Endothelial cell of umbilical vein (primary cell): Measurements from ENCODE around the gene FRY. TPM values are rescaled to one million over a fixed set of nuclear protein-coding genes. Genes with fewer than 3 reads are reported as not detected.

ENCODE experiments used
- BruUV-seq: library from RNA; stranded (reverse); fragments of 400-500 nt; replicated peaks from 2 replicates; lab custom pipeline; 2021; lab: Mats Ljungman, UMichigan
- CTCF ChIA-PET: fragments of 300-600, 350-600 bp; sonication (Branson Sonifier 250); formaldehyde crosslinking; loops from one replicate; lab custom pipeline; 2021; ENCODE audit warnings: antibody characterized with exemption, inconsistent platforms; lab: Charles Lee
- POLR2A ChIA-PET: fragments of 300-600, 350-600 bp; sonication (Branson Sonifier 250); formaldehyde crosslinking; loops from one replicate; lab custom pipeline; 2021; ENCODE audit warnings: antibody characterized with exemption, inconsistent platforms; lab: Charles Lee
- DNase-seq: peaks from one replicate; pipeline ENCODE4 v3.0.0-alpha.2; 2011; ENCODE audit warnings: low read depth, low spot score
- FAIRE-seq: peaks from 2 replicates; lab custom pipeline; 2011; peaks lifted over from hg19 to GRCh38; lab: Jason Lieb, UNC
- H2AFZ ChIP-seq: 2 replicates; pipeline ENCODE4 v1.6.0; 2012; ENCODE audit warnings: low read depth, low read length, control low read depth, inconsistent platforms
- H3K27ac ChIP-seq: 2 replicates; pipeline ENCODE4 v1.5.1; 2011; ENCODE audit warnings: low read depth, mild to moderate bottlenecking, control low read depth, low read length, moderate library complexity; ENCODE audit not compliant: insufficient read depth
- H3K27me3 ChIP-seq, 2 experiments: 2 replicates each; pipeline versions ENCODE4 v1.6.0 to v1.6.1; 2011; ENCODE audit warnings: low read length in 2 of 2, mixed read lengths in 1 of 2; ENCODE audit not compliant: control insufficient read depth in 2 of 2, insufficient read depth in 2 of 2
- H3K36me3 ChIP-seq, 2 experiments: 2 replicates in 1 of 2; 3 replicates in 1 of 2; pipeline ENCODE4 v1.5.1; 2011; ENCODE audit warnings: low read length in 2 of 2, mild to moderate bottlenecking in 1 of 2, moderate library complexity in 1 of 2; ENCODE audit not compliant: control insufficient read depth in 2 of 2, insufficient read depth in 2 of 2; ENCODE audit errors: extremely low read depth in 1 of 2
- H3K4me1 ChIP-seq: 3 replicates; pipeline ENCODE4 v1.5.1; 2011; ENCODE audit warnings: mild to moderate bottlenecking, low read length; ENCODE audit not compliant: control insufficient read depth, insufficient read depth; ENCODE audit errors: extremely low read depth
- H3K4me2 ChIP-seq: 2 replicates; pipeline ENCODE4 v1.6.1; 2011; ENCODE audit warnings: low read length, control low read depth, mixed read lengths; ENCODE audit not compliant: insufficient read depth
- H3K4me3 ChIP-seq, 3 experiments: fragments of 200-600 bp in 1 of 3; sonication (generic), shearing (Covaris generic) in 1 of 3; replicated peaks in 1 of 3; 2 replicates each; pipeline ENCODE4 v1.5.1; 2011 to 2016; ENCODE audit warnings: control low read depth in 3 of 3, low read length in 3 of 3, mild to moderate bottlenecking in 2 of 3, inconsistent platforms in 1 of 3, low read depth in 1 of 3, moderate library complexity in 1 of 3; ENCODE audit not compliant: insufficient read depth in 1 of 3
- H3K79me2 ChIP-seq: 2 replicates; pipeline ENCODE4 v1.6.0; 2012; ENCODE audit warnings: low read length, inconsistent platforms; ENCODE audit not compliant: control insufficient read depth, insufficient read depth
- H3K9ac ChIP-seq: replicated peaks from 2 replicates; pipeline ENCODE3; 2011; ENCODE audit warnings: low read length, control low read depth; ENCODE audit not compliant: insufficient read depth; ENCODE audit errors: extremely low read depth
- H3K9me1 ChIP-seq: replicated peaks from 3 replicates; pipeline ENCODE4 v1.6.0; 2011; ENCODE audit warnings: mild to moderate bottlenecking, low read length; ENCODE audit not compliant: control insufficient read depth, insufficient read depth; ENCODE audit errors: extremely low read depth
- H3K9me3 ChIP-seq: replicated peaks from 2 replicates; pipeline ENCODE4 v1.5.1; 2012; ENCODE audit warnings: low read length, inconsistent platforms; ENCODE audit not compliant: control insufficient read depth, insufficient read depth
- H4K20me1 ChIP-seq: replicated peaks from 2 replicates; pipeline ENCODE3; 2011; ENCODE audit warnings: mild to moderate bottlenecking, low read length; ENCODE audit not compliant: control insufficient read depth, insufficient read depth; ENCODE audit errors: extremely low read depth
- CTCF ChIP-seq, 2 donors: IDR thresholded peaks; 1 replicate in 1 of 2; 2 replicates in 1 of 2; pipeline ENCODE4 v1.5.1; 2011; ENCODE audit warnings: low read length in 2 of 2, mild to moderate bottlenecking in 2 of 2, moderate library complexity in 2 of 2, control low read depth in 1 of 2, inconsistent platforms in 1 of 2, low read depth in 1 of 2; ENCODE audit not compliant: insufficient read depth in 1 of 2; ENCODE audit errors: extremely low read depth in 1 of 2
- EZH2 ChIP-seq: IDR thresholded peaks from 2 replicates; pipeline ENCODE4 v1.6.1; 2012; ENCODE audit warnings: borderline replicate concordance, low read depth, mild to moderate bottlenecking, moderate library complexity, low read length, inconsistent platforms; ENCODE audit not compliant: severe bottlenecking
- FOS ChIP-seq: IDR thresholded peaks from 2 replicates; pipeline ENCODE4 v1.6.1; 2011; ENCODE audit warnings: mild to moderate bottlenecking, low read length, moderate library complexity, borderline replicate concordance; ENCODE audit not compliant: insufficient read depth
- GATA2 ChIP-seq: IDR thresholded peaks from 2 replicates; pipeline ENCODE4 v1.7.0; 2011; ENCODE audit warnings: low read depth, mild to moderate bottlenecking, moderate library complexity, mixed read lengths, low read length; ENCODE audit not compliant: insufficient read length, insufficient read depth
- JUN ChIP-seq: IDR thresholded peaks from 2 replicates; pipeline ENCODE4 v1.6.1; 2011; ENCODE audit warnings: borderline replicate concordance, low read depth; ENCODE audit not compliant: insufficient read length, insufficient read depth
- MAX ChIP-seq: IDR thresholded peaks from 2 replicates; pipeline ENCODE4 v1.6.1; 2011; ENCODE audit not compliant: insufficient read depth, insufficient read length
- MYC ChIP-seq: IDR thresholded peaks from one replicate; pipeline ENCODE4 v1.6.1; 2011; ENCODE audit warnings: mild to moderate bottlenecking, low read depth, low read length
- POLR2A ChIP-seq: IDR thresholded peaks from 2 replicates; pipeline ENCODE4 v1.6.1; 2012; ENCODE audit warnings: low read depth, mild to moderate bottlenecking, control low read depth, low read length
- POLR2AphosphoS5 ChIP-seq: IDR thresholded peaks from 2 replicates; pipeline ENCODE4 v1.6.1; 2012; ENCODE audit warnings: low read depth, mild to moderate bottlenecking, control low read depth, low read length, moderate library complexity; ENCODE audit not compliant: insufficient read depth
- dilution Hi-C: fragments of 300-500 bp; cut with MboI; formaldehyde crosslinking; loops from one replicate; pipeline ENCODE4 v1.15.0; 2019; ENCODE audit warnings: low sequenced_read_pairs; ENCODE audit not compliant: extremely low pct_ligation_motif_present
- intact Hi-C: fragments of 100-400 bp; cut with micrococcal nuclease; formaldehyde crosslinking; loops from one replicate; pipeline ENCODE4 v1.10.0; 2022
- polyA plus RNA-seq, 4 experiments: library from polyadenylated mRNA; depleted of rRNA in 3 of 4; stranded (reverse) in 3 of 4; unstranded in 1 of 4; fragments of >200 nt; gene quantifications; 2 replicates each; pipeline versions ENCODE4 v1.2.1 to v1.2.3, GENCODE V29; 2011 to 2012; ENCODE audit warnings: missing spikeins in 1 of 4
- total RNA-seq: library from RNA; stranded (reverse); gene quantifications from 2 replicates; pipeline ENCODE4 v1.2.3, GENCODE V29; 2021

FRY gene
- total and polyA plus RNA-seq, 2 donors (not counting 3 experiments of a cell fraction or from before 2014, with no cell fraction given) = 57.3 to 75.8 TPM

- Histone ChIP-seq H3K36me3 (peaks cover 0 to 7% of the 10 kb centered on the region in 2 experiments), H4K20me1 (no peaks in the 10 kb centered on the region), H3K4me1 (peaks cover 9% of the 10 kb centered on the region), H3K9ac (no peak overlapping the region), H3K4me2 (no peak overlapping the region), H3K4me3 (no peak overlapping the region), H3K9me1 (no peaks in the 10 kb centered on the region), H3K27ac (no peak overlapping the region), H3K9me3 (no peaks in the 10 kb centered on the region), H3K27me3 (no peaks in the 10 kb centered on the region), H2AFZ (no peak overlapping the region), H3K79me2 (no peaks in the 10 kb centered on the region)
- TF ChIP-seq FOS (no peak), EZH2 (no peak), POLR2AphosphoS5 (no peak), JUN (no peak), GATA2 (no peak), POLR2A (no peak), MAX (no peak), MYC (no peak), CTCF (IDR thresholded peaks at IDR 0.05; ENCODE audit: extremely low read depth in 1 of 2, insufficient read depth in 1 of 2, low read depth in 1 of 2, low read length in 2 of 2) (no peak)
- FAIRE-seq = no peak
- ChIA-PET POLR2A (no interaction called here), CTCF (interaction anchor here (1.7 kb wide), 1 partner anchor 53 kb away, joined by 4 read pairs; no protein-coding TSS in a partner anchor)
- DNase-seq = no peak
- intact Hi-C loops = no loop called here
- no TSS peak for BruUV-seq
- dilution Hi-C loops = no loop called here
Measured at GRCh38 chr13:32298695-32299094, 267.1 kb downstream of the FRY start.
